Adrenal gland (tissue), 12 donors: ENCODE results near the gene AGPAT4. TPM values are rescaled to one million over a fixed set of nuclear protein-coding genes. Genes with fewer than 3 reads are reported as not detected.
"Not testable (repeated sequence)": the region's sequence is repeated elsewhere in the genome, so short reads cannot be mapped to it uniquely, and the experiment has no call there.

Experiments used
- DNase-seq, 7 donors: peaks; one replicate each; pipeline ENCODE4 v3.0.0-alpha.2; 2019 to 2020
- H3K27ac ChIP-seq, 5 donors: fragments of 200-600 bp; sonication (generic) in 4 of 5; 1 replicate in 3 of 5; 2 replicates in 2 of 5; pipeline versions ENCODE4 v1.5.1 to v1.8.0; 2016 to 2020; ENCODE audit warnings: mild to moderate bottlenecking in 1 of 5
- H3K27me3 ChIP-seq: fragments of 200-600 bp; 2 replicates; pipeline ENCODE4 v1.8.0; 2021
- H3K36me3 ChIP-seq, 2 donors: fragments of 200-600 bp; replicated peaks in 1 of 2; 1 replicate in 1 of 2; 2 replicates in 1 of 2; pipeline versions ENCODE4 v1.5.1 to v1.8.0; 2018 to 2022
- H3K4me1 ChIP-seq, 2 donors: fragments of 200-600 bp; replicated peaks in 1 of 2; 1 replicate in 1 of 2; 2 replicates in 1 of 2; pipeline versions ENCODE4 v1.5.1 to v1.8.0; 2018 to 2021
- H3K4me3 ChIP-seq, 4 donors: fragments of 200-600 bp; sonication (generic) in 3 of 4; one replicate each; pipeline ENCODE4 v1.5.1; 2016 to 2018
- H3K9me3 ChIP-seq, 3 donors: fragments of 200-600 bp; sonication (generic) in 1 of 3; replicated peaks in 1 of 3; 1 replicate in 2 of 3; 2 replicates in 1 of 3; pipeline versions ENCODE4 v1.5.1 to v1.8.0; 2016 to 2021
- CTCF ChIP-seq, 6 experiments: fragments of 450-650 bp in 4 of 6; fragments of 200-600 bp in 2 of 6; sonication (generic) in 1 of 6; IDR thresholded peaks; 1 replicate in 5 of 6; 2 replicates in 1 of 6; pipeline versions ENCODE4 v1.5.1 to v1.8.0; 2016 to 2021; ENCODE audit warnings: antibody characterized with exemption in 6 of 6, mild to moderate bottlenecking in 2 of 6, moderate library complexity in 1 of 6
- POLR2A ChIP-seq, 2 donors: fragments of 450-650 bp; IDR thresholded peaks; one replicate each; pipeline ENCODE4 v1.6.1; 2017; ENCODE audit warnings: antibody characterized with exemption in 2 of 2, mild to moderate bottlenecking in 2 of 2, moderate library complexity in 1 of 2
- WGBS, 4 donors: extraction: QIAGEN DNeasy Blood & Tissue Kit in 2 of 4; methylation state at CpG; one replicate each; pipeline versions ENCODE4 v1.1.5 to v1.1.7; 2013 to 2017; 5-methylcytosine and 5-hydroxymethylcytosine counted together
- intact Hi-C, 2 donors: fragments of 100-400 bp; cut with DNase I; formaldehyde crosslinking; loops; one replicate each; pipeline versions ENCODE4 v1.14.1 to v1.15.0; 2022 to 2023
- polyA plus RNA-seq, 3 donors: library from polyadenylated mRNA; stranded (reverse); fragments of 200-250 nt in 2 of 3; fragments of 350-450 nt in 1 of 3; fragmentation: Illumina TruSeq in 1 of 3; extraction: RNeasy Lipid Tissue Mini Kit (QIAGEN cat#74804) in 1 of 3; gene quantifications; one replicate each; pipeline ENCODE4 v1.2.3, GENCODE V29; 2013 to 2014
- total RNA-seq, 9 donors: library from RNA; depleted of rRNA in 4 of 9; stranded (reverse); fragments of >200 nt in 4 of 9; fragments of 120-200 nt in 1 of 9; fragmentation: NEBNext Ultra II Directional in 1 of 9; extraction: Animal tissue kit (Norgen Biotek cat#: 25700) in 1 of 9; gene quantifications; one replicate each; pipeline versions ENCODE4 v1.1.0 to v1.2.4, GENCODE V29; 2013 to 2023
- donor health status: healthy with polysubstance abuse.
- donor health status: Bipolar disorder and iron deficiency.
- donor health status: DM: yes; HTN: yes; CAD: no.
- donor health status: DM: no; HTN: no; CAD: no.
- donor health status: DM: no; HTN: no; CAD: no.
- donor health status: DM: yes; HTN: yes; CAD: no.

The AGPAT4 gene
- total and polyA plus RNA-seq, 12 donors: 2.2 to 13.1 (median 3.7) TPM

GRCh38 chr6:161128230-161128629 lies 145.6 kb downstream of the AGPAT4 start:
- H3K27me3 ChIP-seq: no peaks in the 10 kb centered on the region

GRCh38 chr6:161127071-161127740 lies 146.7 kb downstream of the AGPAT4 start:
- TF ChIP-seq POLR2A (IDR thresholded peaks at IDR 0.05): no peak
- TF ChIP-seq CTCF (IDR thresholded peaks at IDR 0.05): no peak
- no peak for DNase-seq
- Histone ChIP-seq H3K9me3 (no peaks in the 10 kb centered on the region), H3K36me3 (no peaks in the 10 kb centered on the region), H3K4me1 (no peaks in the 10 kb centered on the region), H3K4me3 (no peak overlapping the region), H3K27me3 (no peaks in the 10 kb centered on the region), H3K27ac (no peak overlapping the region)
- intact Hi-C loops: no loop called here
- WGBS, 4 donors: 93 to 98% (median 97%) methylated on average over 5 to 7 of the region's 7 CpGs

More at GRCh38 chr6:161128230-161128629, 145.6 kb downstream of the AGPAT4 start:
- TF ChIP-seq CTCF (IDR thresholded peaks at IDR 0.05) (no peak), POLR2A (IDR thresholded peaks at IDR 0.05) (no peak)
- Histone ChIP-seq H3K9me3 (no peaks in the 10 kb centered on the region), H3K27ac (no peak overlapping the region), H3K36me3 (no peaks in the 10 kb centered on the region), H3K4me3 (no peak overlapping the region), H3K4me1 (no peaks in the 10 kb centered on the region)
- no peak for DNase-seq
- intact Hi-C loops: no loop called here
- WGBS, 4 donors: 97 to 100% (median 99%) methylated on average over 2 of the region's 2 CpGs

GRCh38 chr6:161125591-161125990 lies 148.3 kb downstream of the AGPAT4 start:
- Histone ChIP-seq H3K4me1 (no peaks in the 10 kb centered on the region), H3K27me3 (no peaks in the 10 kb centered on the region), H3K36me3 (no peaks in the 10 kb centered on the region), H3K4me3 (no peak overlapping the region), H3K27ac (no peak overlapping the region), H3K9me3 (no peaks in the 10 kb centered on the region)
- WGBS, 4 donors: 86 to 100% (median 96%) methylated on average over 2 of the region's 2 CpGs
- no peak for DNase-seq
- TF ChIP-seq POLR2A (IDR thresholded peaks at IDR 0.05) (no peak), CTCF (IDR thresholded peaks at IDR 0.05) (no peak)
- intact Hi-C loops: no loop called here

GRCh38 chr6:161123319-161123718 lies 150.5 kb downstream of the AGPAT4 start:
- H3K27ac ChIP-seq, H3K36me3 ChIP-seq, H3K4me3 ChIP-seq, H3K4me1 ChIP-seq, intact Hi-C loops, H3K9me3 ChIP-seq, DNase-seq, H3K27me3 ChIP-seq: not testable (repeated sequence)

- WGBS, 4 donors: 88 to 95% (median 93%) methylated on average over 2 of the region's 2 CpGs
- H3K9me3 ChIP-seq: peaks cover 0 to 7% (median 4%) of the 10 kb centered on the region in 3 donors
- H3K27ac ChIP-seq: no peak overlapping the region
- TF ChIP-seq CTCF (IDR thresholded peaks at IDR 0.05) (no peak), POLR2A (IDR thresholded peaks at IDR 0.05) (no peak)
- no peaks in the 10 kb centered on the region for H3K4me1 ChIP-seq
- intact Hi-C loops: no loop called here
- H3K4me3 ChIP-seq: no peak overlapping the region
- no peaks in the 10 kb centered on the region for H3K27me3 ChIP-seq
- peaks cover 0 to 20% of the 10 kb centered on the region in 2 donors for H3K36me3 ChIP-seq
- no peak for DNase-seq
Observed at GRCh38 chr6:161117942-161118341, 155.9 kb downstream of the AGPAT4 start.
